ENCODE results near the gene CFAP65. TPM values are rescaled to one million over a fixed set of nuclear protein-coding genes. Genes with fewer than 3 reads are reported as not detected.

Gene CFAP65
- total and polyA plus RNA-seq, 8 donors: 0.06 to 0.38 (median 0.13) TPM

DNA sequence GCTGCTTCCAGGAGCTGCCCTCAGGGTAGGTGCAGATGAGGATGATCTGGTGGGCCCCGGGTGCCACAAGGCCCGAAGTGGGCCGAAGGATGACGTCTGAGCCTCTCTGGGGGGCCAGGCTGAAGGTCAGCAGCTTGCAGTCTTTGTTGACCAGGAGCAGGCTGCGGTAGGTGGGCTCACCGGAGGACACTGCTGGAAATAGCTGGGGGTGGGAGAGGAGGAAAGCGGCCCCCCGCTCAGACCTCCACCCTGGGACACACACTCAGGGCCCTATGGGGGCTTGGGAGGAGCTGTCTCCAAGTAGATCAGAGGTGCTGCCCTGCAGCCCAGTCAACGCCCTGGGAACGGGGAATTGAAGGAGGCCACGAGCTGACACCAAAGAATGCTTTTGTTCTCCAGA, 17.3 kb downstream of the CFAP65 start:
- intact Hi-C loops (cut with DNase I): loop anchor here in 1 of 3 donors (10.0 kb wide), 1 partner anchor 131 kb away; no protein-coding TSS in a partner anchor
- Histone ChIP-seq H3K36me3 (no peaks in the 10 kb centered on the region), H3K4me1 (no peaks in the 10 kb centered on the region), H3K4me3 (no peak overlapping the region), H3K27ac (no peak overlapping the region), H3K9me3 (no peaks in the 10 kb centered on the region), H3K27me3 (no peaks in the 10 kb centered on the region)
- TF ChIP-seq, protein P1, sequence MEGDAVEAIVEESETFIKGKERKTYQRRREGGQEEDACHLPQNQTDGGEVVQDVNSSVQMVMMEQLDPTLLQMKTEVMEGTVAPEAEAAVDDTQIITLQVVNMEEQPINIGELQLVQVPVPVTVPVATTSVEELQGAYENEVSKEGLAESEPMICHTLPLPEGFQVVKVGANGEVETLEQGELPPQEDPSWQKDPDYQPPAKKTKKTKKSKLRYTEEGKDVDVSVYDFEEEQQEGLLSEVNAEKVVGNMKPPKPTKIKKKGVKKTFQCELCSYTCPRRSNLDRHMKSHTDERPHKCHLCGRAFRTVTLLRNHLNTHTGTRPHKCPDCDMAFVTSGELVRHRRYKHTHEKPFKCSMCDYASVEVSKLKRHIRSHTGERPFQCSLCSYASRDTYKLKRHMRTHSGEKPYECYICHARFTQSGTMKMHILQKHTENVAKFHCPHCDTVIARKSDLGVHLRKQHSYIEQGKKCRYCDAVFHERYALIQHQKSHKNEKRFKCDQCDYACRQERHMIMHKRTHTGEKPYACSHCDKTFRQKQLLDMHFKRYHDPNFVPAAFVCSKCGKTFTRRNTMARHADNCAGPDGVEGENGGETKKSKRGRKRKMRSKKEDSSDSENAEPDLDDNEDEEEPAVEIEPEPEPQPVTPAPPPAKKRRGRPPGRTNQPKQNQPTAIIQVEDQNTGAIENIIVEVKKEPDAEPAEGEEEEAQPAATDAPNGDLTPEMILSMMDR (IDR thresholded peaks at IDR 0.05): no peak
- ATAC-seq: no peak
- 69 to 77% methylated on average over 11 of the region's 11 CpGs for WGBS, 2 donors
- DNase-seq: no peak
- no peak for FAIRE-seq

DNA sequence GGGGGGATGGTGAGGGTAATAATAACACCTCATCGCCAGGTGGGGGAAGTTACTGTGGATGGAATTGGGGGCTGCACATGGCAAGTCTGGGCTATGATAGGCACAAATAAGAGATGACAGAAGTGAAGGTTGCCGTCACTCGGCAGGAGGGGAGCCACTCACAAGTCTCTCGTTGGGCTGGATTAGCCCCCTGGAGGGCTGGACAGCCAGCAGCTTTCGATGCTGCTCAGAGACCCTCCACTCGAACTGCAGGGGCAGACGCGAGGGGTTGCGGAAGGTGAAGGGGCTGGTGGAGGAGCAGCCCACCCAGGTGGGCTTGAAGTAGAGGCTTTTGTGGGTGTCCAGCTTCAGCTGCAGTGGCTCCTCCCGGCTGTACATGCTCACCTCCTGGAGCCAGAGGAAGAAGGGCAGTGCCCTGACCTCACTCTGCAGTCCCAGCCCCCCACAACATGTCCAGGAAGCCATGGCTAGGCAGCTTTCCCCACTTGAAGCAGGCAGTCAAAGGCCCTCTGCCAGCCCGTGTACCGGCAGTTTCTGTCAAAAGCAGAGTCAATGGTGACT, 18.2 kb downstream of the CFAP65 start:
- no peak overlapping the region for H3K27ac ChIP-seq
- peak in 1 of 6 donors; percentile 28 for DNase-seq
- no peaks in the 10 kb centered on the region for H3K36me3 ChIP-seq
- no peak for FAIRE-seq
- H3K27me3 ChIP-seq: no peaks in the 10 kb centered on the region
- no peak overlapping the region for H3K4me3 ChIP-seq
- H3K4me1 ChIP-seq: no peaks in the 10 kb centered on the region
- 72 to 82% methylated on average over 11 to 12 of the region's 12 CpGs for WGBS, 2 donors
- intact Hi-C loops (cut with DNase I): loop anchor here in 1 of 3 donors (10.0 kb wide), 1 partner anchor 132 kb away; no protein-coding TSS in a partner anchor
- H3K9me3 ChIP-seq: no peaks in the 10 kb centered on the region
- TF ChIP-seq, protein P1 (IDR thresholded peaks at IDR 0.05): no peak
- ATAC-seq: no peak

DNA sequence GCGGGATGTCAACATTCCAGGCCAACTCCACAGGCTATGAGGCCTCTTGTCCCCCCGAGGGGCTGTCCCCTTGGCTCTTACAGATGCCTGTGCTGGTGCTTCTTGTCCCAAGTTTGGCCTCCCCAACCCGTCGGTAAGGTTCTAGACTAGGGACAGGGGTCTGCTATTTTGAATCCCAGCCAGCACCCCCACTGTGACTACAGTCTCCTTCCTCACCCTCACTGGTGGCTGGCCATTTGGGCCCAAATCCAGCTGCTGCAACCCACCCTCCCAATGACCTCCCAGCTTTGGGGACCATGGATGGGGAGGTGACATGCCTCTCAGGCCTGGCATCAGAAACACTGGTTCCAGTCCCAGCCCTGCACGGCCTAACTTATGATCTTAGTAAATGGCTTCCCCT, 18.7 kb downstream of the CFAP65 start:
- no peak overlapping the region for H3K27ac ChIP-seq
- WGBS, 2 donors: 77 to 85% methylated on average over 5 of the region's 5 CpGs
- FAIRE-seq (no peak), DNase-seq (peak in 1 of 6 donors; percentile 24), ATAC-seq (no peak)
- H3K4me1 ChIP-seq: no peaks in the 10 kb centered on the region
- TF ChIP-seq, protein P1 (IDR thresholded peaks at IDR 0.05): no peak
- no peaks in the 10 kb centered on the region for H3K27me3 ChIP-seq
- H3K9me3 ChIP-seq: no peaks in the 10 kb centered on the region
- no peak overlapping the region for H3K4me3 ChIP-seq
- intact Hi-C loops (cut with DNase I): loop anchor here in 1 of 3 donors (10.0 kb wide), 1 partner anchor 132 kb away; no protein-coding TSS in a partner anchor
- no peaks in the 10 kb centered on the region for H3K36me3 ChIP-seq

DNA sequence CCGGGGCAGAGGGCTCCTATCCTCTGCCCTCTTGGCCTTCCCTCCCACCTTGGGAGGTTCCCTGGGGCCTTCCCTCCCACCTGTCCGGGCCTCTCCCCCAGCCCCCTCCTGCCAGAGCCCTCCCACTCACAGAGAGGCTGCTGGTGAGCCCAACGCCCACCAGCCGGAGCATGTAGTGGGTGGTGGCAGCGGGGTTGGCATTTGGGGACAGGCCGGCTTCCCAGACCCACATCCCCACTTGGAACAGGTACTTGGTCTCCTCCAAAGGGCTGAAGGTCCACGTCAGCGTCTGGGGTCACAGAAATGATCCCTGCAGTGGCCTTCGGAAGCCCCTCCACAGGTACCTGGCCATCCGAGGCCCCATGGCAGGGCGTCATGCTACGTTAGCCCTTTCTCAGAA, 19.3 kb downstream of the CFAP65 start:
- Histone ChIP-seq H3K27ac (no peak overlapping the region), H3K4me3 (no peak overlapping the region), H3K36me3 (no peaks in the 10 kb centered on the region), H3K9me3 (no peaks in the 10 kb centered on the region), H3K27me3 (no peaks in the 10 kb centered on the region), H3K4me1 (no peaks in the 10 kb centered on the region)
- DNase-seq (no peak), FAIRE-seq (no peak), ATAC-seq (no peak)
- 70 to 83% methylated on average over 12 of the region's 12 CpGs for WGBS, 2 donors
- intact Hi-C loops (cut with DNase I): loop anchor here in 1 of 3 donors (10.0 kb wide), 1 partner anchor 133 kb away; no protein-coding TSS in a partner anchor
- TF ChIP-seq, protein P1 (IDR thresholded peaks at IDR 0.05): no peak

DNA sequence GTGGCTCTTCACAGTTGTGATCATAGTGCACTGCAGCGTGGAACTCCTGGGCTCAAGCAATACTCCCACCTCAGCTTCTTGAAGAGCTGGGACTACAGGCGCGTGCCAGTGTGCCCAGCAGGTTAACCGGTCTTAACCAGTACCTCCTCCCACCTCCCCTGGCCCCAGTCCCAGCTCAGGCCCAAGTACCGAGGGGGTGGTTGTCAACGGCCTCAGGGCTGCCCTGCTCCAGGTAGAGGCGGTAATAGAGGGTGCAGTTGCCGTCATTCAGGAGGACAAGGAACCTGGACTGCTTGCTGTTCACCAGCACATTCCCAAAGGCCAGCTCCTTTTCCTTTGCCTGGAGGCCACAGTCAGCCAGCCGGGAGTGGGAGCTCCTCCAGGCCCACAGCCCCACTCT, 19.7 kb downstream of the CFAP65 start:
- DNase-seq (no peak), FAIRE-seq (no peak), ATAC-seq (no peak)
- Histone ChIP-seq H3K4me3 (no peak overlapping the region), H3K36me3 (no peaks in the 10 kb centered on the region), H3K9me3 (no peaks in the 10 kb centered on the region), H3K27ac (no peak overlapping the region), H3K4me1 (no peaks in the 10 kb centered on the region), H3K27me3 (no peaks in the 10 kb centered on the region)
- 70 to 81% methylated on average over 9 of the region's 9 CpGs for WGBS, 2 donors
- intact Hi-C loops (cut with DNase I): loop anchor here in 1 of 3 donors (10.0 kb wide), 1 partner anchor 133 kb away; no protein-coding TSS in a partner anchor
- TF ChIP-seq, protein P1 (IDR thresholded peaks at IDR 0.05): no peak

Data from pancreas (tissue), 10 donors.